C4-2B (cell line): Measurements from ENCODE around the gene EXOC6B.

Experiments used
- ZFX ChIP-seq: fragments of 450-650 bp; IDR thresholded peaks from 2 replicates; pipeline ENCODE4 v1.6.1; 2017
- TF ChIP-seq, protein P1 (sequence below): fragments of 450-650 bp; conservative IDR thresholded peaks from 2 replicates; pipeline ENCODE4 v1.5.1; 2017; ENCODE audit warnings: mild to moderate bottlenecking

- TF ChIP-seq, protein P1, sequence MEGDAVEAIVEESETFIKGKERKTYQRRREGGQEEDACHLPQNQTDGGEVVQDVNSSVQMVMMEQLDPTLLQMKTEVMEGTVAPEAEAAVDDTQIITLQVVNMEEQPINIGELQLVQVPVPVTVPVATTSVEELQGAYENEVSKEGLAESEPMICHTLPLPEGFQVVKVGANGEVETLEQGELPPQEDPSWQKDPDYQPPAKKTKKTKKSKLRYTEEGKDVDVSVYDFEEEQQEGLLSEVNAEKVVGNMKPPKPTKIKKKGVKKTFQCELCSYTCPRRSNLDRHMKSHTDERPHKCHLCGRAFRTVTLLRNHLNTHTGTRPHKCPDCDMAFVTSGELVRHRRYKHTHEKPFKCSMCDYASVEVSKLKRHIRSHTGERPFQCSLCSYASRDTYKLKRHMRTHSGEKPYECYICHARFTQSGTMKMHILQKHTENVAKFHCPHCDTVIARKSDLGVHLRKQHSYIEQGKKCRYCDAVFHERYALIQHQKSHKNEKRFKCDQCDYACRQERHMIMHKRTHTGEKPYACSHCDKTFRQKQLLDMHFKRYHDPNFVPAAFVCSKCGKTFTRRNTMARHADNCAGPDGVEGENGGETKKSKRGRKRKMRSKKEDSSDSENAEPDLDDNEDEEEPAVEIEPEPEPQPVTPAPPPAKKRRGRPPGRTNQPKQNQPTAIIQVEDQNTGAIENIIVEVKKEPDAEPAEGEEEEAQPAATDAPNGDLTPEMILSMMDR = no peak
- no peak for TF ChIP-seq ZFX
These were observed 255.4 kb downstream of the EXOC6B start for GRCh38 chr2:72570413-72570812.
